ENCODE measurements around the gene EPB41L2.

The EPB41L2 gene

DNA sequence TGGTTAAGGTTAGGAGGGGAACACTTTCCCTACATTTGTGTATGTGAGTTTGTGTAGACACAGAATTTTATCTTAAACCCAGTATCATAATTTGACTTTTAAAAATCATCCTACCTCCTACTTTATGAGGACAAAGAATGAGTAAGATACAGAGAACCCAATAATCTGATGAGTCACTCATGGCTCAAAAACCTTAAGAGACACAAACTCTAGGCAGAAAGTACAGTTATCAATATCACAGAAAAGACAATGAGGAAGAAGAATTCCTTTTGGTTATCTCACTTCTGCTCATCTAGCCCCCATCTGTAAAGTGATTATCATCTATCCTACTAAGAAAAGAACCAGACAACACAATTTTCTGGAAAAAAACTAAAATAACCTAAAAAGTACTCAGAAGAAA lies 87.7 kb downstream of the EPB41L2 start:
- Histone ChIP-seq H3K4me1 (ENCODE audit: control insufficient read depth, insufficient read depth, low read length) (peaks cover 30% of the 10 kb centered on the region), H3K9ac (ENCODE audit: low read length) (no peak overlapping the region), H3K27me3 (ENCODE audit: control insufficient read depth, insufficient read depth, low read length) (no peaks in the 10 kb centered on the region), H3K4me3 (ENCODE audit: low read depth, low read length) (no peak overlapping the region), H3K9me3 (ENCODE audit: control insufficient read depth, insufficient read depth, low read depth, low read length) (no peaks in the 10 kb centered on the region), H3K36me3 (ENCODE audit: control insufficient read depth, insufficient read depth, low read length) (no peaks in the 10 kb centered on the region), H3K27ac (ENCODE audit: low read depth, low read length) (no peak overlapping the region)

DNA sequence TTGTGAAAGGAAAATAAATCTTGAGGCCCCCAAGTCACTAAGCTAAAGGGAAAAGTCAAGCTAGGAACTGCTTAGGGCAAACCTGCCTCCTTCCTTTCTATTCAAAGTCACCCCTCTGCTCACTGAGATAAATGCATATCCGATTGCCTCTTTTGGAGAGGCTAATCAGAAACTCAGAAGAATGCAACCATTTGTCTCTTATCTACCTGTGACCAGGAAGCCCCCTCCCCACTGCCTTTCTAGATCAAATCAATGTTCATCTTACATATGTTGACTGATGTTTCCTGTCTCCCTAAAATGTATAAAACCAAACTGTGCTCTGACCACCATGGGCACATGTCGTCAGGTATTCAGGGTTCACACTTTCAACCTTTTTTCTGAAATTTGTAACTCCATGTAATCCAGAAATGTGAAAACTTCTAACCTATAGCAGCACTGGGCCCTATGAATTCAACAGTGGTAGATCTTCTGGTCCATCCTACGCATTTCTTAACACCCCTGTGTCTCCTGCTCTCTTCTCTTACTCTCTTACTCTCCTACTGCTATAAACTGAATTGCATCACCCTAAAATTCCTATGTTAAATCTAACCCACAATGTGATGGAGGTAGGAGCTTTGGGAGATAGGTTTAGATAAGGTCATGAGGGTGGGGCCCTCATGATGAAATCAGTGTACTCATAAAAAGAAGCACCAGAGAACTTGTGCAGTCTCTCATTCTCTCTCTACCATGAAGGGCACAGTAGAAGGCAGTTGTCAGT lies 89.3 kb downstream of the EPB41L2 start:
- Histone ChIP-seq H3K4me3 (ENCODE audit: low read depth, low read length) (no peak overlapping the region), H3K4me1 (ENCODE audit: control insufficient read depth, insufficient read depth, low read length) (peaks cover 22% of the 10 kb centered on the region), H3K9ac (ENCODE audit: low read length) (no peak overlapping the region), H3K27ac (ENCODE audit: low read depth, low read length) (no peak overlapping the region), H3K27me3 (ENCODE audit: control insufficient read depth, insufficient read depth, low read length) (no peaks in the 10 kb centered on the region), H3K9me3 (ENCODE audit: control insufficient read depth, insufficient read depth, low read depth, low read length) (no peaks in the 10 kb centered on the region), H3K36me3 (ENCODE audit: control insufficient read depth, insufficient read depth, low read length) (no peaks in the 10 kb centered on the region)

DNA sequence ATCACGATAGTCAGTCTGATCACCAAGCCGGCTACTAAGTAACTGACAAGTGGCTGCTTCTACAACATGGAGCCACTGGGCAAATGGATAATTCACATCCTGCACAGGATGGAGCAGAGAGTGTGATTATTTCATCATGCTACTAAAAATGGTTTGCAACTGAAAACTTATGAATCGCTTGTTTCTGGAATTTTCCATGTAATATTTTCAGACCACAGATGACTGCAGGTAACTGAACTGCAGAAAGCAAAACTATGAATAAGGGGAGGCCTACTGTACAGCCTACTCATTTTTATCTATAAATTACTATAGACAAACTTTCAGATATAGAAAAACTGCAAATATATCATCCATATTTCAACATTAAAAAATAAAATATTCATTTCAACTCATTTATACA lies 91.5 kb downstream of the EPB41L2 start:
- no peak overlapping the region for H3K4me3 ChIP-seq (ENCODE audit: low read depth, low read length)
- no peaks in the 10 kb centered on the region for H3K36me3 ChIP-seq (ENCODE audit: control insufficient read depth, insufficient read depth, low read length)
- no peaks in the 10 kb centered on the region for H3K27me3 ChIP-seq (ENCODE audit: control insufficient read depth, insufficient read depth, low read length)
- peaks cover 32% of the 10 kb centered on the region for H3K4me1 ChIP-seq (ENCODE audit: control insufficient read depth, insufficient read depth, low read length)
- no peak overlapping the region for H3K27ac ChIP-seq (ENCODE audit: low read depth, low read length)
- H3K9ac ChIP-seq (ENCODE audit: low read length), result no peak overlapping the region
- H3K9me3 ChIP-seq (ENCODE audit: control insufficient read depth, insufficient read depth, low read depth, low read length), result no peaks in the 10 kb centered on the region

DNA sequence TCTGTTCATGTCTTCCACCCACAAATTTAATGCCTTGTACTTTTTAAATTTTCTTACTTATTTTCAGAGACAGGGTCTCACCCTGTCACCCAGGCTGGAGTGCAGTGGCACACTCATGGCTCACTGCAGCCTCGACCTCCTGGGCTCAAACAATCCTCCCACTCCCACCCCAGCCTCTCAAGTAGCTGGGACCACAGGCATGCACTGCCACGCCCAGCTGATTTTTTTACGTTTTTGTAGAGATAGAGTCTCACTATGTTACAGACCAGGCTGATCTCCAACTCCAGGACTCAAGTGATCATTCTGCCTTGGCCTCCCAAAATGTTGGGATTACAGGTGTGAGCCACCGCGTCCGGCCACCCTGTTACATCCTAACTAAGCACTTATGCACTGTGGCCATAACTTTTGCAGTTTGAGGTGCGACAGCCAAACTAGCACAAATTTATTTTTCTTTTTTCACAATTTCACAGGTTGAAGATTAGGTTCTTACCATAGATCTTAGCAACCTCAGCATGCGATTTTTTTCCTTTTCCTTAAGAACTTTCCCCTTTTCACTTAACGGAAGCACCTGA lies 92.1 kb downstream of the EPB41L2 start:
- H3K4me3 ChIP-seq (ENCODE audit: low read depth, low read length), result no peak overlapping the region
- H3K9me3 ChIP-seq (ENCODE audit: control insufficient read depth, insufficient read depth, low read depth, low read length), result no peaks in the 10 kb centered on the region
- H3K4me1 ChIP-seq (ENCODE audit: control insufficient read depth, insufficient read depth, low read length), result peaks cover 38% of the 10 kb centered on the region
- H3K27ac ChIP-seq (ENCODE audit: low read depth, low read length), result no peak overlapping the region
- H3K9ac ChIP-seq (ENCODE audit: low read length), result no peak overlapping the region
- H3K27me3 ChIP-seq (ENCODE audit: control insufficient read depth, insufficient read depth, low read length), result no peaks in the 10 kb centered on the region
- H3K36me3 ChIP-seq (ENCODE audit: control insufficient read depth, insufficient read depth, low read length), result no peaks in the 10 kb centered on the region

DNA sequence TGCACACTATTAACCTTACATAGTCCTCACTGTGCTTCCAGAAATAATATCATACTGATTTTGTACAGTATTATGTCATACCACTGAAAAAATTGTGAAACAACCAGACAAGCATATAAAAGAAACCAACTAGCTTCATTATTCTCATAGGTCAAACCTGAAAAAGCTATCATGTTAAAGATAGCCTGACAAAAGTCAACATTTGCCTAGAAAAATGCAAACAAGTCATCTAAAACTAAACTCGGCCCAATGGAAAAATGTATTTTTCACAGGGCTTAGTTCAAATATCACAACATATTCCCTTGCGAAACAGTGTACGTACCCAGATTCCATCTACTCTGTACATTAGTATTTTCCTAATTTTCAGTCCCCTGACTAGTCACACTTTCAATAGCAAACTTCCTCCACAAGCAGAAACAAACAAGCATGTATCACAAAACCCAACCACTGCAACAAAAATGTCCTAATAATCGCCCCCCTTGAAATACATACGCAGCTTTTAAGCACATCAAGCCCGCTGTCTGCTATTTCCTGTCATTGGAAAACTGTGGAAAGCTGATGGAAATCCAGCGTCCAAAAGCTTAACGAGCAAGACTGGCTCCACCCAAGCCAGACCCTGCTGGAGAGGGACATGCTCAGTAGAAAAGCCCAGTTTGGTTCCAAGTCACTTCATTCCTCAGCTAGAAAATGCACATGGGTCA lies 93.1 kb downstream of the EPB41L2 start:
- H3K27me3 ChIP-seq (ENCODE audit: control insufficient read depth, insufficient read depth, low read length), result no peaks in the 10 kb centered on the region
- no peaks in the 10 kb centered on the region for H3K9me3 ChIP-seq (ENCODE audit: control insufficient read depth, insufficient read depth, low read depth, low read length)
- no peak overlapping the region for H3K27ac ChIP-seq (ENCODE audit: low read depth, low read length)
- H3K36me3 ChIP-seq (ENCODE audit: control insufficient read depth, insufficient read depth, low read length), result no peaks in the 10 kb centered on the region
- no peak overlapping the region for H3K9ac ChIP-seq (ENCODE audit: low read length)
- H3K4me3 ChIP-seq (ENCODE audit: low read depth, low read length), result no peak overlapping the region
- peaks cover 44% of the 10 kb centered on the region for H3K4me1 ChIP-seq (ENCODE audit: control insufficient read depth, insufficient read depth, low read length)

DNA sequence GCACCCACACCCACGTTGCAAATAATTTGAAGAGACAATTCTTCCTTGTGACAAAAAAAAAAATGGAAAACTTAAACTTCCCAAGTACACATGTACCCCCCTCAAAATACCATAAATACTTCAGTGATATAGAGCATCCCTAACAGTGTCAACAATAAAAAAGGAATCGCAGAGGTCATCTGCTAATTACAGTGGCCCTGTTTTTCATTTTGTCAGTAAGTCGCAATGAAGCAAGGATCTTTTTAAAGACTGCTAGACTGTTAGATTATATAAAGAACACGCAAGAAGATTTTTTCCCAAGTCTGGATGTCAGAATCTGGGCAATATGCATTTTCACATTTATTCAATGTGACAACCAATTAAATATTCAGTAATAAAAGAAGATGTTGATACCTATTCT lies 93.9 kb downstream of the EPB41L2 start:
- Histone ChIP-seq H3K9me3 (ENCODE audit: control insufficient read depth, insufficient read depth, low read depth, low read length) (no peaks in the 10 kb centered on the region), H3K27ac (ENCODE audit: low read depth, low read length) (no peak overlapping the region), H3K9ac (ENCODE audit: low read length) (no peak overlapping the region), H3K4me3 (ENCODE audit: low read depth, low read length) (no peak overlapping the region), H3K36me3 (ENCODE audit: control insufficient read depth, insufficient read depth, low read length) (no peaks in the 10 kb centered on the region), H3K27me3 (ENCODE audit: control insufficient read depth, insufficient read depth, low read length) (no peaks in the 10 kb centered on the region), H3K4me1 (ENCODE audit: control insufficient read depth, insufficient read depth, low read length) (peaks cover 43% of the 10 kb centered on the region)

DNA sequence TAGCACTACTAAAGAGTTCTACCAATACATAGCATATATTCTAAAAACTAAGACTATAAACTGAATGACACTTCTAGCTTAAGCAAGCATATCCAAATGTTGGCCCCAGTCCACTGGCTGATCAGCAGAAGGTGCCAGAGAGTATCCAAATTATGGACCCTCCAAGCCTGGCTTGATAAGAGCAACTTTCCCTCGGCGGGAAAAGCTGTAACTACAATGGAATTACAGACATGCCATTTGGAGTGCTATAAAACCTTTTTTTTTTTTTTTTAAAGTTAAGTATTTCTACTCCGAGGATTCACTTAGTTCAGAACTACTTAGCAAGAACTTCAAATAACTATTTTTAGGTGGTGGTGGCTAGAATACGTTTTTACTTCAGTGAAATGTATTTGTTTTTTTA lies 94.6 kb downstream of the EPB41L2 start:
- Histone ChIP-seq H3K9me3 (ENCODE audit: control insufficient read depth, insufficient read depth, low read depth, low read length) (no peaks in the 10 kb centered on the region), H3K4me1 (ENCODE audit: control insufficient read depth, insufficient read depth, low read length) (peaks cover 36% of the 10 kb centered on the region), H3K9ac (ENCODE audit: low read length) (no peak overlapping the region), H3K36me3 (ENCODE audit: control insufficient read depth, insufficient read depth, low read length) (no peaks in the 10 kb centered on the region), H3K27ac (ENCODE audit: low read depth, low read length) (no peak overlapping the region), H3K27me3 (ENCODE audit: control insufficient read depth, insufficient read depth, low read length) (no peaks in the 10 kb centered on the region), H3K4me3 (ENCODE audit: low read depth, low read length) (no peak overlapping the region)

DNA sequence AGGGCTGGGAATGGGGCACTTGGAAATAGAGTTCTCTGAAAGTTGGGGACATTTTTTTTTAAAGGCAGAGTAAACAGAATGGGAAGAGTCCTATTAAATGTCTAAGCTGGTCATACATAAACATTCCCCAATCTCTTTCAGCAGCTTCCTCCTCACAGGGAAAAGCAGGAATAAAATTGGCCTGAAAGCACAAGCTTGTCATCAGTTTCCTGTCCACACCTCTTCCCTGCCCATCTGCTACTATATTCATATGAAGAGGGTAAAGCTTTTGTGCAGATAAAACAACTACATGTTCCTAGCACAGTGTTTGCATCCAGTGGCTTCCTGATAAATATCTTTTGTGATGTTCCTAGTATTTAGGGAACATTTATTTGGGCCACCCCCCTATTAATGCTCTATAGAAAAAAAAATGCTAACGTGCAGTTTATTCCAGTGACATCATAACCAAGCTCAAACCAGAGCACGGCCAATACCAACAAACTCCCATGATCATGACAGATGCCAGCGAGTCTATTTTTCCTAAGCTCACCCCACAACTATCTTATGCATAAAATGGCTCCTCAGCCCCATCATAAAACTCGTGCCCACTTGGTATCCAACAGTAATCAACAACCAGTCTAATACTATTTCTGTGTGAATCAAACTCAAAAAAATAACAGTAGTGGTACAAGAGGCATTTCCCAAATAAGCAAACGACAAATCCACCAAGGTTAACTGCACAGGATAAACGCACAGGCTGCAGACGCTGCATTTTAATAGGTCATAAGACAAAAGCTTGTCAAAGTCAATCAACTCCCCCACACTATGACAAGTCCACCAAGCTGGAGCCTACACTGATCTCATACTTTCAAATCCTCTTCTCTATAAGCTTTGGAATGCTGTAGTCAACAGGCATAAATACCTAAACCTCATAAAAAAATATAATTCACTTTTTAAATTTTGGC lies 95.3 kb downstream of the EPB41L2 start:
- Histone ChIP-seq H3K9me3 (ENCODE audit: control insufficient read depth, insufficient read depth, low read depth, low read length) (no peaks in the 10 kb centered on the region), H3K36me3 (ENCODE audit: control insufficient read depth, insufficient read depth, low read length) (no peaks in the 10 kb centered on the region), H3K9ac (ENCODE audit: low read length) (no peak overlapping the region), H3K4me3 (ENCODE audit: low read depth, low read length) (no peak overlapping the region), H3K27me3 (ENCODE audit: control insufficient read depth, insufficient read depth, low read length) (no peaks in the 10 kb centered on the region), H3K4me1 (ENCODE audit: control insufficient read depth, insufficient read depth, low read length) (peaks cover 35% of the 10 kb centered on the region), H3K27ac (ENCODE audit: low read depth, low read length) (no peak overlapping the region)

DNA sequence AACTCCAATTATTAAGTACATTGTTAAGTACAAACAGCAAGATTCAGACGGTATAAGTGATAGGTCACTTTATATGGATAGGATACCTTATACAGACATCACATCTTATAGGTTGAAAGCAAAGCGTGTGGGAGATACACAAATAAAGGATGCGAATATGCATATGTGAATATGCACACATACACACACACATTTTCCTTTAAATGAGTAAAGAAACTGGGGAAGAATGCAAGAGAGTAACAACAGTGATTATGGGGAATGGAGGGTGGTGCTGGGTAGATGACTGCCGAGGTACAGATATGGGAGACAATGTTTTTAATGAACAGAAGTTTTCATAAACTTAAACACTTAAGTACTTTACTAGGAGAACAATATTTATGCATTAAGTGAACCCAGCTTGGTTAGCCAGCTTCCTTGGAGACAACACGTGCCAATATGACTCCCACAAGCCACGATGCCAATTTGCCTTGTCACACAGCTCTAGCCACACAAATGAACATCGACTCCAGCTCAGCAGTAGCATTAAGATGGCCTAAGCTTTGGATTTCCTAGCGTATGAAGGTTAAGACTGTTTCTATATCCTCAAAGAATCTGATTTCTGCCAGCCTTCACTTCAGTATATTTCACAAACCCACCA lies 96.6 kb downstream of the EPB41L2 start:
- no peak overlapping the region for H3K9ac ChIP-seq (ENCODE audit: low read length)
- no peak overlapping the region for H3K27ac ChIP-seq (ENCODE audit: low read depth, low read length)
- no peak overlapping the region for H3K4me3 ChIP-seq (ENCODE audit: low read depth, low read length)
- no peaks in the 10 kb centered on the region for H3K27me3 ChIP-seq (ENCODE audit: control insufficient read depth, insufficient read depth, low read length)
- no peaks in the 10 kb centered on the region for H3K36me3 ChIP-seq (ENCODE audit: control insufficient read depth, insufficient read depth, low read length)
- peaks cover 35% of the 10 kb centered on the region for H3K4me1 ChIP-seq (ENCODE audit: control insufficient read depth, insufficient read depth, low read length)
- no peaks in the 10 kb centered on the region for H3K9me3 ChIP-seq (ENCODE audit: control insufficient read depth, insufficient read depth, low read depth, low read length)

DNA sequence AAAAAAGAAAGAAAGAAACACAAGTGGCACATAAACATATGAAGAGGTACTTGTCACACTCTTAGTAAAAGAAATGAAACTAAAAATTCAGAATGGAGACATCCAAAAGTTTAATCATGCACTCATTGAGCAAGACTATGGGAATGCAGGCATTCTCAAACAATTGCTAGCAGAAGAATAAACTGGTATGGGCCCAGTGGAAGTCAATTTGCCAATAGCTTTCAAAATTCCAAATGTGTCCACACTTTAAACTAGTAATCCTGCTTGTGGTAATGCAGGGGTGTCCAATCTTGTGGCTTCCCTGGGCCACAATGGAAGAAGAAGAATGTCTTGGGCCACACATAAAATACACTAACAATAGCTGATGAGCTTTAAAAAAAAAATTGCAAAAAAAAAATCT lies 97.4 kb downstream of the EPB41L2 start:
- Histone ChIP-seq H3K27me3 (ENCODE audit: control insufficient read depth, insufficient read depth, low read length) (no peaks in the 10 kb centered on the region), H3K36me3 (ENCODE audit: control insufficient read depth, insufficient read depth, low read length) (no peaks in the 10 kb centered on the region), H3K4me1 (ENCODE audit: control insufficient read depth, insufficient read depth, low read length) (peaks cover 35% of the 10 kb centered on the region), H3K9me3 (ENCODE audit: control insufficient read depth, insufficient read depth, low read depth, low read length) (no peaks in the 10 kb centered on the region), H3K9ac (ENCODE audit: low read length) (no peak overlapping the region), H3K4me3 (ENCODE audit: low read depth, low read length) (no peak overlapping the region), H3K27ac (ENCODE audit: low read depth, low read length) (no peak overlapping the region)
